ENCODE measurements around the gene ATAD3A. TPM values are rescaled to one million over a fixed set of nuclear protein-coding genes. Genes with fewer than 3 reads are reported as not detected.
"Not testable (repeated sequence)": the region's sequence is repeated elsewhere in the genome, so short reads cannot be mapped to it uniquely, and the experiment has no call there.

The ATAD3A gene
- total RNA-seq, 1 donor from 2014 or later, result 51.5 TPM

- no peaks in the 10 kb centered on the region for H3K36me3 ChIP-seq (ENCODE audit: control insufficient read depth, insufficient read depth, low read length)
- no peak for DNase-seq (ENCODE audit: low read depth)
- TF ChIP-seq, protein P1, sequence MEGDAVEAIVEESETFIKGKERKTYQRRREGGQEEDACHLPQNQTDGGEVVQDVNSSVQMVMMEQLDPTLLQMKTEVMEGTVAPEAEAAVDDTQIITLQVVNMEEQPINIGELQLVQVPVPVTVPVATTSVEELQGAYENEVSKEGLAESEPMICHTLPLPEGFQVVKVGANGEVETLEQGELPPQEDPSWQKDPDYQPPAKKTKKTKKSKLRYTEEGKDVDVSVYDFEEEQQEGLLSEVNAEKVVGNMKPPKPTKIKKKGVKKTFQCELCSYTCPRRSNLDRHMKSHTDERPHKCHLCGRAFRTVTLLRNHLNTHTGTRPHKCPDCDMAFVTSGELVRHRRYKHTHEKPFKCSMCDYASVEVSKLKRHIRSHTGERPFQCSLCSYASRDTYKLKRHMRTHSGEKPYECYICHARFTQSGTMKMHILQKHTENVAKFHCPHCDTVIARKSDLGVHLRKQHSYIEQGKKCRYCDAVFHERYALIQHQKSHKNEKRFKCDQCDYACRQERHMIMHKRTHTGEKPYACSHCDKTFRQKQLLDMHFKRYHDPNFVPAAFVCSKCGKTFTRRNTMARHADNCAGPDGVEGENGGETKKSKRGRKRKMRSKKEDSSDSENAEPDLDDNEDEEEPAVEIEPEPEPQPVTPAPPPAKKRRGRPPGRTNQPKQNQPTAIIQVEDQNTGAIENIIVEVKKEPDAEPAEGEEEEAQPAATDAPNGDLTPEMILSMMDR (IDR thresholded peaks at IDR 0.05; ENCODE audit: insufficient read depth, low read length, poor library complexity, severe bottlenecking), result no peak
These were observed 21.2 kb upstream of the ATAD3A start for GRCh38 chr1:1490633-1491230.

DNA sequence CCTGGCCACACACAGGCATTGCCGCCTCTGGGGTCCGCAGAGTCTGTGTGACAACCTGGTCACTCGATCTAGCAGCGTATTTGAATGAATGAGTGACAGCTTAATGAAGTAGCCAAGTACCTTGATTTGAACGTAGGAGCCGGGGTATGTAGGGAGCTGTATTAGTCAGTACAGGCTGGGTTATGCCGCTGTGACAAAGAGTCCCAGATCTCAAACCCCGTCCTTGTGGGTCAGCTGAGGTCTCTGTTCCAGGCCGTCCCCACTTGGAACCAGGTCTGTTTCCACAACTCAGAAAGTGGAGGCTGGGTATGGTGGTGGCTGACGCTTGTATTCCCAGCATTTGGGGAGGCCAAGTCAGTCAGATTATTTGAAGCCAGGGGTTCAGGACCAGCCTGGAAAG, 20.4 kb upstream of the ATAD3A start:
- DNase-seq (ENCODE audit: low read depth), result no peak
- Histone ChIP-seq H3K4me3 (ENCODE audit: low read depth, low read length) (no peak overlapping the region), H3K36me3 (ENCODE audit: control insufficient read depth, insufficient read depth, low read length) (no peaks in the 10 kb centered on the region), H3K27me3 (ENCODE audit: control insufficient read depth, insufficient read depth, low read length) (no peaks in the 10 kb centered on the region)
- TF ChIP-seq, protein P1 (IDR thresholded peaks at IDR 0.05; ENCODE audit: insufficient read depth, low read length, poor library complexity, severe bottlenecking), result no peak

More at GRCh38 chr1:1490633-1491230, 21.2 kb upstream of the ATAD3A start:
- Histone ChIP-seq H3K27me3 (ENCODE audit: control insufficient read depth, insufficient read depth, low read length) (no peaks in the 10 kb centered on the region), H3K4me3 (ENCODE audit: low read depth, low read length) (no peak overlapping the region)

DNA sequence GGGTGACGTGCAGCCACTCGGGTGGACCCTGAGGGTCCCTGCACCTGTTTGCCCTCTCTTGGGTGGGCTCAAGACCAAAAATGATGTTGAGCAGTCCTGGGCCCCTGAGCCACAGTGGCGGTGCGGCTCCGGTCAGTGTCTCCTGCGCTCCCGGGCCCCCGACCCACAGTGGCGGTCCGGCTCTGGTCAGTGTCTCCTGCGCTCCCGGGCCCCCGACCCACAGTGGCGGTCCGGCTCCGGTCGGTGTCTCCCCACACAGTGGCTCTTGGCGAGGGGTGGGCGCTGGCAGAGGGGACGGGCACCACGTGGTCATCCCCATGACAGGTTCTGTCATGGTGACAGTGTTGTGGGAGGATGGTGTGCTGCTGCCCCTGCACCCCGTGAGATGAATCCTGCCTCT, 17.7 kb upstream of the ATAD3A start:
- H3K36me3 ChIP-seq (ENCODE audit: control insufficient read depth, insufficient read depth, low read length); H3K4me3 ChIP-seq (ENCODE audit: low read depth, low read length); H3K27me3 ChIP-seq (ENCODE audit: control insufficient read depth, insufficient read depth, low read length); DNase-seq (ENCODE audit: low read depth): not testable (repeated sequence)

DNA sequence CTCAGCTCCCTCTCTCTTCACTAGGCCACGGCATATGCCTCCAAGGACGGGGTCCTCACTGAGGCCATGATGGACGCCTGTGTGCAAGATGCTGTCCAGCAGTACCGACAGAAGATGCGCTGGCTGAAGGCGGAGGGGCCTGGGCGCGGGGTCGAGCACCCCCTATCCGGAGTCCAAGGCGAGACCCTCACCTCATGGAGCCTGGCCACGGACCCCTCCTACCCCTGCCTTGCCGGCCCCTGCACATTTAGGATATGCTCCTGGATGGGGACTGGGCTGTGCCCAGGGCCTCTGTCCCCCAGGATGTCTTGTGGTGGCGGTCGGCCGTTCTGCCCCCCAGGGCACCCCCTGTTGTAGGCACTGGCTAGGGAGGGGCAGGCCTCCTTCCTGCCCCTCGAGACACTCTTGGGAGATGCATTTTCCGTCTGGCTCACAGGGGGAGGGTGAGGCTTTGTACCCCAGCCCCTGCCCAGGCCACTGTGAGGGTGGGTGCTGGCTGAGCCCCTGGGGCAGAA, 16.4 kb upstream of the ATAD3A start:
- not testable (repeated sequence) for H3K4me3 ChIP-seq (ENCODE audit: low read depth, low read length); DNase-seq (ENCODE audit: low read depth); H3K27me3 ChIP-seq (ENCODE audit: control insufficient read depth, insufficient read depth, low read length); H3K36me3 ChIP-seq (ENCODE audit: control insufficient read depth, insufficient read depth, low read length)

DNA sequence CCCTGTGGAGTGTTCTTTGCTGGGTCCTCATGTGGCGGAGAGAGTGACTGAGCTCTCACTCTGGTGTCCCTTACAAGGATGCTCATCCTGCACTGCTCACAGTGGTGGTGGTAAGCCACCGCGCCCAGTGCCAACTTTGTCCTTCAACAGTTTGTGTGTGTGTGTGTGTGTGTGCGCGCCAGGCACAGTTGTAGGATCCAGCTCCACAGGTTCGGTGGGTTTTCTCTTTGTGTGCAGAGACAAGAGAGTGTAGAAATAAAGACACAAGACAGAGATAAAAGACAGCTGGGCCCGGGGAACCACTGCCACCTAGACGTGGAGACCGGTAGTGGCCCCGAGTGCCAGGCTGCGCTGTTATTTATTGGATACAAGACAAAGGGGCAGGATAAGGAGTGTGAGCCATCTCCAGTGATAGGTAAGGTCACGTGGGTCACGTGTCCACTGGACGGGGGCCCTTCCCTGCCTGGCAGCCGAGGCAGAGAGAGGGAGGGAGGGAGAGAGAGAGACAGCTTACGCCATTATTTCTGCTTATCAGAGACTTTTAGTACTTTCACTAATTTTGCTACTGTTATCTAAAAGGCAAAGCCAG, 7.1 kb upstream of the ATAD3A start:
- not testable (repeated sequence) for H3K4me3 ChIP-seq (ENCODE audit: low read depth, low read length); H3K27me3 ChIP-seq (ENCODE audit: control insufficient read depth, insufficient read depth, low read length); H3K36me3 ChIP-seq (ENCODE audit: control insufficient read depth, insufficient read depth, low read length)
- TF ChIP-seq, protein P1 (IDR thresholded peaks at IDR 0.05; ENCODE audit: insufficient read depth, low read length, poor library complexity, severe bottlenecking), result peak; percentile 64
- DNase-seq (ENCODE audit: low read depth), result peak; percentile 16

DNA sequence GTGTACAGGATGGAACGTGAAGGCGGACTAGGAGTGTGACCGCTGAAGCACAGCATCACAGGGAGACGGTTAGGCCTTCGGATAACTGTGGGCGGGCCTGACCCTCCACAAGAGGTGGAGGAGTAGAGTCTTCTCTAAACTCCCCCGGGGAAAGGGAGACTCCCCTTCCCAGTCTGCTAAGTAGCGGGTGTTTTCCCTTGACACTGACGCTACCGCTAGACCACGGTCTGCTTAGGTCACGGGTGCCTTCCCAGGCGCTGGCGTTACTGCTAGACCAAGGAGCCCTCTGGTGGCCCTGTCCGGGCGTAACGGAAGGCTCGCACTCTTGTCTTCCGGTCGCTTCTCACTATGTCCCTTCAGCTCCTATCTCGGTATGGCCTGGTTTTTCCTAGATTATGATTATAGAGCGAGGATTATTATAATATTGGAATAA, 6.6 kb upstream of the ATAD3A start:
- H3K4me3 ChIP-seq (ENCODE audit: low read depth, low read length); DNase-seq (ENCODE audit: low read depth); H3K27me3 ChIP-seq (ENCODE audit: control insufficient read depth, insufficient read depth, low read length); H3K36me3 ChIP-seq (ENCODE audit: control insufficient read depth, insufficient read depth, low read length): not testable (repeated sequence)

GRCh38 chr1:1505801-1506200, 6.2 kb upstream of the ATAD3A start:
- not testable (repeated sequence) for H3K4me3 ChIP-seq (ENCODE audit: low read depth, low read length); H3K36me3 ChIP-seq (ENCODE audit: control insufficient read depth, insufficient read depth, low read length); DNase-seq (ENCODE audit: low read depth); H3K27me3 ChIP-seq (ENCODE audit: control insufficient read depth, insufficient read depth, low read length)

DNA sequence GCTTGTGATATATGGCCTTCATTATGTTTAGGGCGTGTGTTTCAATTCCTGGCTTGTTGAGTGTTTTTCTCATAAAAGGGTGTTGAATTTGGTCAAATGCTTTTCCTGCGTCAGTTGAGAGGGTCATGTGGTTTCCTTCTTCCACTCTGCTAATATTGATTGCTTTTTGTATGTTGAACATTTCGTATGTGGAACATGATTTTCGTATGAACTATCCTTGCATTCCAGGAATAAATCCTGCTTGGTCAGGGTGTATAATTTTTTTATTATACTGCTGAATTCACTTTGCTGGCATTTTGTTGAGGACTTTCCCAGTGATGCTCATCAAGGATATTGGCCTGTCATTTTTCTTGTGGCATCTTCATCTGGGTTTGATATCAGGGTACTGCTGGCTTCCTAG, 4.7 kb upstream of the ATAD3A start:
- TF ChIP-seq, protein P1 (IDR thresholded peaks at IDR 0.05; ENCODE audit: insufficient read depth, low read length, poor library complexity, severe bottlenecking), result no peak

GRCh38 chr1:1508775-1509464, 3.0 kb upstream of the ATAD3A start:
- H3K36me3 ChIP-seq (ENCODE audit: control insufficient read depth, insufficient read depth, low read length); H3K4me3 ChIP-seq (ENCODE audit: low read depth, low read length); DNase-seq (ENCODE audit: low read depth): not testable (repeated sequence)

More for the DNA sequence above, 4.7 kb upstream of the ATAD3A start:
- no peak for DNase-seq (ENCODE audit: low read depth)
- H3K36me3 ChIP-seq (ENCODE audit: control insufficient read depth, insufficient read depth, low read length), result no peaks in the 10 kb centered on the region
- no peaks in the 10 kb centered on the region for H3K27me3 ChIP-seq (ENCODE audit: control insufficient read depth, insufficient read depth, low read length)
- H3K4me3 ChIP-seq (ENCODE audit: low read depth, low read length), result no peak overlapping the region

DNA sequence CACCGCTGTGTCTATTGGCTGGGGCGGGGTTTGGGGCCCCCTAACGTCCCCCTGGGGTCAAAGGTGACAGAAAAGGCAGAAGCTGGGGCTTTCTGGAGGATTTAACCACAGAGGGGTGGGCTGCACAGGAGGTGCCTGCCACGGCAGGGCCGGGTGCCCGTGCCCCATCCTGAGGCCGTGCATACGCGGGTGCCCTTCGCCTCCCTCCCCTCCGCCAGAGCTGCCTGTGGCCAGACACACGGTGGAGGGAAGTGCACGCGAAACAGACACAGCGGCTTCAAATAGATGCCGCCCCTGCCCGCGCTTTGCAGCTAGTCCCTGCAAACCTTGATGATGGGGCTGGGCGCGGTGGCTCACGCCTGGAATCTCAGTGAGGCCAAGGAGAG, 2.5 kb upstream of the ATAD3A start:
- not testable (repeated sequence) for H3K27me3 ChIP-seq (ENCODE audit: control insufficient read depth, insufficient read depth, low read length); H3K36me3 ChIP-seq (ENCODE audit: control insufficient read depth, insufficient read depth, low read length)

More at GRCh38 chr1:1508775-1509464, 3.0 kb upstream of the ATAD3A start:
- not testable (repeated sequence) for H3K27me3 ChIP-seq (ENCODE audit: control insufficient read depth, insufficient read depth, low read length)

More for the DNA sequence above, 2.5 kb upstream of the ATAD3A start:
- not testable (repeated sequence) for DNase-seq (ENCODE audit: low read depth); H3K4me3 ChIP-seq (ENCODE audit: low read depth, low read length)

All from kidney epithelial cell (primary cell).